HepG2 (cell line): Measurements from ENCODE around the gene SLC41A3.

ENCODE experiments used
- CTCF ChIP-seq: sonication (generic); formaldehyde crosslinking; IDR thresholded peaks from 2 replicates; pipeline ENCODE4 v1.5.0; 2020; ENCODE audit warnings: mild to moderate bottlenecking, missing genetic modification reagents, moderate library complexity
- RERE ChIP-seq: IDR thresholded peaks from 2 replicates; pipeline ENCODE4 v1.6.1; 2016; ENCODE audit warnings: low read depth, missing genetic modification reagents, missing compliant biosample characterization

GRCh38 chr3:126057936-126058335 lies 26.0 kb downstream of the SLC41A3 start:
- TF ChIP-seq CTCF (CRISPR knock-in tag) (no peak), RERE (CRISPR knock-in tag) (no peak)
